Measurements from ENCODE around the gene ZNF462. TPM values are rescaled to one million over a fixed set of nuclear protein-coding genes. Genes with fewer than 3 reads are reported as not detected.
A peak's percentile ranks its signal among the peaks of the same experiment; 100 is the strongest.

The ZNF462 gene
- total RNA-seq, 4 donors from 2014 or later, result 24.5 to 38.6 (median 34.6) TPM

DNA sequence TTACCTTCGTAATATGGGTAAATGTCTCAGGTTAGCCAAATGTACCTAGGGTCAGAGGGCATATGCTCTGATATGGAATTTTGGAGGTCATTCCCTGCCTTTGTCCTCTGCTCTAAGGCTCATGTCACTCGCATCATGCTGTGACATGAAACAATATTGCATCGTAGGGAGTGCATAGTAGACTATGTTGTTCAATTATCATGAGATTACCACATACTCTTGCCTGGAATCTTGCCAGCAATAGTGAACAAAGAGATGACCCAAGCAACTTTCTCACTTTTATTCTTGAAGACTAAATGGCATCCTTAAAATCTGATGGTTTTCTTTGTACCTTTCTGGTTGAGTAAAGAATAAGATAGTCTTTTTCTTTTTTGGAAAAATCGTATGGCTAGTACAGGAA lies 27.6 kb downstream of the ZNF462 start:
- Histone ChIP-seq H3K4me3 (no peak overlapping the region), H3K36me3 (no peaks in the 10 kb centered on the region), H3K4me1 (peaks cover 18 to 60% (median 51%) of the 10 kb centered on the region in 4 donors), H3K9me3 (no peaks in the 10 kb centered on the region), H3K27ac (replicated peaks in 1 of 4) (no peak overlapping the region), H3K27me3 (no peaks in the 10 kb centered on the region)
- TF ChIP-seq POLR2A (IDR thresholded peaks at IDR 0.05; ENCODE audit: low read depth) (no peak), EP300 (IDR thresholded peaks at IDR 0.05) (no peak)
- TF ChIP-seq, protein P1, sequence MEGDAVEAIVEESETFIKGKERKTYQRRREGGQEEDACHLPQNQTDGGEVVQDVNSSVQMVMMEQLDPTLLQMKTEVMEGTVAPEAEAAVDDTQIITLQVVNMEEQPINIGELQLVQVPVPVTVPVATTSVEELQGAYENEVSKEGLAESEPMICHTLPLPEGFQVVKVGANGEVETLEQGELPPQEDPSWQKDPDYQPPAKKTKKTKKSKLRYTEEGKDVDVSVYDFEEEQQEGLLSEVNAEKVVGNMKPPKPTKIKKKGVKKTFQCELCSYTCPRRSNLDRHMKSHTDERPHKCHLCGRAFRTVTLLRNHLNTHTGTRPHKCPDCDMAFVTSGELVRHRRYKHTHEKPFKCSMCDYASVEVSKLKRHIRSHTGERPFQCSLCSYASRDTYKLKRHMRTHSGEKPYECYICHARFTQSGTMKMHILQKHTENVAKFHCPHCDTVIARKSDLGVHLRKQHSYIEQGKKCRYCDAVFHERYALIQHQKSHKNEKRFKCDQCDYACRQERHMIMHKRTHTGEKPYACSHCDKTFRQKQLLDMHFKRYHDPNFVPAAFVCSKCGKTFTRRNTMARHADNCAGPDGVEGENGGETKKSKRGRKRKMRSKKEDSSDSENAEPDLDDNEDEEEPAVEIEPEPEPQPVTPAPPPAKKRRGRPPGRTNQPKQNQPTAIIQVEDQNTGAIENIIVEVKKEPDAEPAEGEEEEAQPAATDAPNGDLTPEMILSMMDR (IDR thresholded peaks at IDR 0.05), result no peak
- intact Hi-C loops (cut with DNase I), result no loop called here
- WGBS, result 87% methylated on average over 4 of the region's 4 CpGs
- DNase-seq (ENCODE audit: extremely low spot score), result no peak

DNA sequence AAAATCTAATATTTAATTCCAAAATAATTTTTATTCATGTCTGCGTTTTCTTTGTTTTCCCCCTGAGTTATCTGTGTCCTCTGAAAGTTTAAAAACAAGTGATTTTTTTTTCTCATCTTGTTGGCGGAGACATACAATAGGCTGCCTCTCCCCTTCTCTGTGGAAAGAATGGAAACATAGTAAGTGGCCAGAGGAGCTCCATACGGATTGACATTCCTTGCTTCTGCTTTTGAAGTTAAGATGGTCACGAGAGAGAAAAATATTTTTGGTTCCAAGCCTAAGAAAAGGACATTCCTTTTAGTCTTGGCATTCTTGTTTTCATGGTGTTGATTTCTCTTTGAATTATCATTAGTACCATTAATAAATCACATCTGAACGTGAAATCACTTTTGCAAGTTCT lies 28.3 kb downstream of the ZNF462 start:
- 65% methylated on average over 5 of the region's 5 CpGs for WGBS
- peaks cover 14 to 64% (median 51%) of the 10 kb centered on the region in 4 donors for H3K4me1 ChIP-seq
- no peak overlapping the region for H3K27ac ChIP-seq (replicated peaks in 1 of 4)
- H3K9me3 ChIP-seq, result no peaks in the 10 kb centered on the region
- no peaks in the 10 kb centered on the region for H3K36me3 ChIP-seq
- H3K4me3 ChIP-seq, result no peak overlapping the region
- no peak for DNase-seq (ENCODE audit: extremely low spot score)
- TF ChIP-seq EP300 (IDR thresholded peaks at IDR 0.05) (no peak), POLR2AphosphoS5 (IDR thresholded peaks at IDR 0.05) (no peak), POLR2A (IDR thresholded peaks at IDR 0.05; ENCODE audit: low read depth) (no peak)
- TF ChIP-seq, protein P1 (IDR thresholded peaks at IDR 0.05), result no peak
- intact Hi-C loops (cut with DNase I), result no loop called here
- no peaks in the 10 kb centered on the region for H3K27me3 ChIP-seq

DNA sequence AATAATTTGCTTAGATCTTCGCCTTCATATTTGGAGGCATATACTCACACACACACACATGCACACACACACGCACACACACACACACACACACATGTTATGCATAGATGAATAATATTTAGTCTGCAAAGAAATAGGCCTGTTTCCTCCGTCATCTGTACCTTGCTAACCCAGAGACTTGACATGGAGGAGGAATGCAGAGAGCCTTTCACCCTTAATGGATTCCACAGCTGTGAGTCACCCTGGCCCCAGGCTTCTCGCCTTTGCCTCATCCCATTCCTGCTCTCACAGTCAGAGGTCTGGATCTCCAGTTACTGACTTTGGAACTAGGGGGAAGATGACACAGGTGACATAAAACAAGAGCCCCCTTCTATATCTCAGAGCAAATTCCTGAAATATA lies 29.7 kb downstream of the ZNF462 start:
- Histone ChIP-seq H3K4me3 (no peak overlapping the region), H3K27me3 (no peaks in the 10 kb centered on the region), H3K36me3 (no peaks in the 10 kb centered on the region), H3K4me1 (peaks cover 21 to 74% (median 65%) of the 10 kb centered on the region in 4 donors), H3K27ac (replicated peaks in 1 of 4) (peak overlapping the region; percentile 20 to 62 (median 39)), H3K9me3 (no peaks in the 10 kb centered on the region)
- DNase-seq (ENCODE audit: extremely low spot score), result no peak
- intact Hi-C loops (cut with DNase I), result no loop called here
- 53% methylated on average over 4 of the region's 4 CpGs for WGBS
- TF ChIP-seq POLR2AphosphoS5 (IDR thresholded peaks at IDR 0.05), result peak in 1 of 2 donors; percentile 64
- TF ChIP-seq, protein P1 (IDR thresholded peaks at IDR 0.05), result no peak

- intact Hi-C loops (cut with DNase I), result no loop called here
Observed at GRCh38 chr9:106893088-106893487, 30.1 kb downstream of the ZNF462 start.

GRCh38 chr9:106896695-106897094 lies 33.7 kb downstream of the ZNF462 start:
- intact Hi-C loops (cut with DNase I), result no loop called here
- H3K4me3 ChIP-seq, result no peak overlapping the region
- H3K27me3 ChIP-seq, result no peaks in the 10 kb centered on the region
- no peaks in the 10 kb centered on the region for H3K36me3 ChIP-seq
- peaks cover 24 to 64% (median 57%) of the 10 kb centered on the region in 4 donors for H3K4me1 ChIP-seq
- H3K9me3 ChIP-seq, result no peaks in the 10 kb centered on the region
- H3K27ac ChIP-seq (replicated peaks in 1 of 4), result no peak overlapping the region
- no peak for DNase-seq (ENCODE audit: extremely low spot score)
- TF ChIP-seq POLR2A (IDR thresholded peaks at IDR 0.05; ENCODE audit: low read depth), result no peak
- TF ChIP-seq EP300 (IDR thresholded peaks at IDR 0.05), result no peak
- TF ChIP-seq, protein P1 (IDR thresholded peaks at IDR 0.05), result no peak
- no peak for TF ChIP-seq POLR2AphosphoS5 (IDR thresholded peaks at IDR 0.05)
- 74% methylated on average over 1 of the region's 1 CpG for WGBS

More at GRCh38 chr9:106893088-106893487, 30.1 kb downstream of the ZNF462 start:
- Histone ChIP-seq H3K36me3 (no peaks in the 10 kb centered on the region), H3K27ac (replicated peaks in 1 of 4) (peak overlapping the region; percentile 20 to 62 (median 39)), H3K27me3 (no peaks in the 10 kb centered on the region), H3K4me3 (no peak overlapping the region), H3K9me3 (no peaks in the 10 kb centered on the region), H3K4me1 (peaks cover 24 to 79% (median 69%) of the 10 kb centered on the region in 4 donors)
- 38% methylated on average over 1 of the region's 1 CpG for WGBS
- TF ChIP-seq POLR2AphosphoS5 (IDR thresholded peaks at IDR 0.05) (peak in 1 of 2 donors; percentile 1), EP300 (IDR thresholded peaks at IDR 0.05) (no peak)
- DNase-seq (ENCODE audit: extremely low spot score), result no peak

All from esophagus muscularis mucosa (tissue), 4 donors.